SK-N-SH treated with all-trans-retinoic acid at 6 μM for 48 hours (cell line): Measurements from ENCODE around the gene CYB561.

Experiments used
- ATAC-seq: fragments of 200-7000 bp; cut with Tn5 transposase; 3 replicates; pipeline ENCODE4 v1.9.1; 2020; ENCODE audit warnings: mild to moderate bottlenecking, moderate library complexity
- ARNTL ChIP-seq: fragments of 450-650 bp; formaldehyde crosslinking; IDR thresholded peaks from 2 replicates; pipeline ENCODE4 v1.5.0; 2020; ENCODE audit warnings: low read depth, mild to moderate bottlenecking, moderate library complexity, borderline replicate concordance
- BACH2 ChIP-seq: fragments of 250-450 bp; sonication (Bioruptor Pico); IDR thresholded peaks from 2 replicates; pipeline ENCODE4 v1.9.0; 2021; ENCODE audit warnings: mild to moderate bottlenecking, borderline replicate concordance
- CREB5 ChIP-seq: fragments of 250-450 bp; sonication (Bioruptor Pico); IDR thresholded peaks from 2 replicates; pipeline ENCODE4 v1.5.1; 2020; ENCODE audit warnings: low read depth, mild to moderate bottlenecking, moderate library complexity
- CSRNP3 ChIP-seq: fragments of 250-450 bp; sonication (Bioruptor Pico); IDR thresholded peaks from 2 replicates; pipeline ENCODE4 v1.5.1; 2021; ENCODE audit warnings: mild to moderate bottlenecking, moderate library complexity
- ESRRG ChIP-seq: fragments of 250-450 bp; sonication (Bioruptor Pico); IDR thresholded peaks from 2 replicates; pipeline ENCODE4 v1.6.1; 2021; ENCODE audit warnings: mild to moderate bottlenecking
- GLIS3 ChIP-seq: fragments of 250-450 bp; sonication (Bioruptor Pico); IDR thresholded peaks from 2 replicates; pipeline ENCODE4 v1.5.0; 2020; ENCODE audit warnings: mild to moderate bottlenecking, moderate library complexity
- ISL1 ChIP-seq: fragments of 250-450 bp; sonication (Bioruptor Pico); IDR thresholded peaks from 2 replicates; pipeline ENCODE4 v2.1.2; 2022; ENCODE audit warnings: mild to moderate bottlenecking, moderate library complexity
- OSR1 ChIP-seq: fragments of 250-450 bp; sonication (Bioruptor Pico); IDR thresholded peaks from 2 replicates; pipeline ENCODE4 v1.8.0; 2022; ENCODE audit warnings: moderate library complexity, mild to moderate bottlenecking, inconsistent platforms
- PATZ1 ChIP-seq: fragments of 250-450 bp; sonication (Bioruptor Pico); IDR thresholded peaks from 2 replicates; pipeline ENCODE4 v1.8.0; 2020; ENCODE audit warnings: mild to moderate bottlenecking, moderate library complexity, borderline replicate concordance
- POU6F1 ChIP-seq: fragments of 250-450 bp; sonication (Bioruptor Pico); IDR thresholded peaks from 2 replicates; pipeline ENCODE4 v1.8.0; 2021; ENCODE audit warnings: low read depth, mild to moderate bottlenecking, moderate library complexity, borderline replicate concordance
- PPARA ChIP-seq: fragments of 250-450 bp; sonication (Bioruptor Pico); IDR thresholded peaks from 2 replicates; pipeline ENCODE4 v1.5.0; 2020; ENCODE audit warnings: mild to moderate bottlenecking, borderline replicate concordance
- RARB ChIP-seq: fragments of 250-450 bp; sonication (Bioruptor Pico); IDR thresholded peaks from 2 replicates; pipeline ENCODE4 v1.8.0; 2021; ENCODE audit warnings: mild to moderate bottlenecking, moderate library complexity
- TCF4 ChIP-seq: fragments of 250-450 bp; sonication (Bioruptor Pico); IDR thresholded peaks from 2 replicates; pipeline ENCODE4 v1.8.0; 2021; ENCODE audit warnings: mild to moderate bottlenecking, moderate library complexity, borderline replicate concordance
- TOX ChIP-seq: fragments of 250-450 bp; sonication (Bioruptor Pico); IDR thresholded peaks from 2 replicates; pipeline ENCODE4 v1.8.0; 2021; ENCODE audit warnings: mild to moderate bottlenecking, moderate library complexity, borderline replicate concordance
- TSHZ2 ChIP-seq: fragments of 250-450 bp; sonication (Bioruptor Pico); IDR thresholded peaks from 2 replicates; pipeline ENCODE4 v1.5.0; 2020; ENCODE audit warnings: mild to moderate bottlenecking, moderate library complexity
- ZFP30 ChIP-seq: fragments of 450-650 bp; formaldehyde crosslinking; IDR thresholded peaks from 2 replicates; pipeline ENCODE4 v1.5.0; 2022; ENCODE audit warnings: mild to moderate bottlenecking, moderate library complexity
- ZNF8 ChIP-seq: fragments of 450-650 bp; formaldehyde crosslinking; IDR thresholded peaks from 2 replicates; pipeline ENCODE4 v1.5.0; 2020; ENCODE audit warnings: mild to moderate bottlenecking, moderate library complexity

CYB561 gene

GRCh38 chr17:63405020-63405419, 41.1 kb downstream of the CYB561 start:
- TF ChIP-seq ESRRG (CRISPR knock-in tag) (no peak), BACH2 (CRISPR knock-in tag) (no peak), TSHZ2 (CRISPR knock-in tag) (no peak), TOX (CRISPR knock-in tag) (no peak), OSR1 (CRISPR knock-in tag) (no peak), ZNF8 (no peak), GLIS3 (CRISPR knock-in tag) (no peak), POU6F1 (CRISPR knock-in tag) (no peak), ARNTL (CRISPR knock-in tag) (no peak), CREB5 (CRISPR knock-in tag) (no peak), PPARA (CRISPR knock-in tag) (no peak), PATZ1 (CRISPR knock-in tag) (no peak)
- TF ChIP-seq, all 23 proteins: peak for 0

GRCh38 chr17:63402431-63403212, 43.5 kb downstream of the CYB561 start:
- ATAC-seq: no peak

More at GRCh38 chr17:63405020-63405419, 41.1 kb downstream of the CYB561 start:
- no peak for ATAC-seq

GRCh38 chr17:63399856-63400255, 46.2 kb downstream of the CYB561 start:
- TF ChIP-seq TSHZ2 (CRISPR knock-in tag): peak; percentile 50; the same call in 1 of the 2 replicates
- no peak for TF ChIP-seq CSRNP3 (CRISPR knock-in tag)
- no peak for TF ChIP-seq RARB (CRISPR knock-in tag)
- ATAC-seq: 0 out of 3 replicates have a peak, but pooled peaks have one; percentile 9

More at GRCh38 chr17:63402431-63403212, 43.5 kb downstream of the CYB561 start:
- TF ChIP-seq ISL1 (peak; percentile 30; the same call in 1 of the 2 replicates), TCF4 (CRISPR knock-in tag) (peak; percentile 38; the same call in 1 of the 2 replicates), ZFP30 (CRISPR knock-in tag) (no peak)
- TF ChIP-seq, all 23 proteins: peak for 2
